ENCODE measurements around the gene ST8SIA2.

GRCh38 chr15:92416557-92416956 is 22.9 kb downstream of the ST8SIA2 start:
- TF ChIP-seq, protein P1, sequence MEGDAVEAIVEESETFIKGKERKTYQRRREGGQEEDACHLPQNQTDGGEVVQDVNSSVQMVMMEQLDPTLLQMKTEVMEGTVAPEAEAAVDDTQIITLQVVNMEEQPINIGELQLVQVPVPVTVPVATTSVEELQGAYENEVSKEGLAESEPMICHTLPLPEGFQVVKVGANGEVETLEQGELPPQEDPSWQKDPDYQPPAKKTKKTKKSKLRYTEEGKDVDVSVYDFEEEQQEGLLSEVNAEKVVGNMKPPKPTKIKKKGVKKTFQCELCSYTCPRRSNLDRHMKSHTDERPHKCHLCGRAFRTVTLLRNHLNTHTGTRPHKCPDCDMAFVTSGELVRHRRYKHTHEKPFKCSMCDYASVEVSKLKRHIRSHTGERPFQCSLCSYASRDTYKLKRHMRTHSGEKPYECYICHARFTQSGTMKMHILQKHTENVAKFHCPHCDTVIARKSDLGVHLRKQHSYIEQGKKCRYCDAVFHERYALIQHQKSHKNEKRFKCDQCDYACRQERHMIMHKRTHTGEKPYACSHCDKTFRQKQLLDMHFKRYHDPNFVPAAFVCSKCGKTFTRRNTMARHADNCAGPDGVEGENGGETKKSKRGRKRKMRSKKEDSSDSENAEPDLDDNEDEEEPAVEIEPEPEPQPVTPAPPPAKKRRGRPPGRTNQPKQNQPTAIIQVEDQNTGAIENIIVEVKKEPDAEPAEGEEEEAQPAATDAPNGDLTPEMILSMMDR (conservative IDR thresholded peaks at IDR 0.05 in 1 of 2, IDR thresholded peaks at IDR 0.05 in 1 of 2; ENCODE audit: low read depth in 1 of 2, low read length in 2 of 2) = no peak
- TF ChIP-seq EZH2 (IDR thresholded peaks at IDR 0.05; ENCODE audit: low read length, missing control alignments) = no peak

All from fibroblast of lung (primary cell).